Stomach smooth muscle (tissue), 2 donors: ENCODE results near the gene KRTAP6-1.

Experiments used
- H3K27ac ChIP-seq: one replicate; pipeline ENCODE4 v1.7.0; 2013; ENCODE audit warnings: mild to moderate bottlenecking, low read length, inconsistent platforms
- H3K27me3 ChIP-seq, 2 donors: one replicate each; pipeline ENCODE4 v1.7.0; 2013; ENCODE audit warnings: low read length in 2 of 2; ENCODE audit not compliant: insufficient read depth in 2 of 2, control insufficient read depth in 1 of 2
- H3K36me3 ChIP-seq, 2 donors: one replicate each; pipeline ENCODE4 v1.7.0; 2013; ENCODE audit warnings: low read length in 2 of 2; ENCODE audit not compliant: control insufficient read depth in 2 of 2, insufficient read depth in 2 of 2
- H3K4me1 ChIP-seq: one replicate; pipeline ENCODE4 v1.7.0; 2013; ENCODE audit warnings: low read length; ENCODE audit not compliant: control insufficient read depth, insufficient read depth
- H3K4me3 ChIP-seq, 2 donors: one replicate each; pipeline ENCODE4 v1.7.0; 2013; ENCODE audit warnings: low read length in 2 of 2
- H3K9ac ChIP-seq, 2 donors: one replicate each; pipeline ENCODE4 v1.7.0; 2013; ENCODE audit warnings: low read length in 2 of 2, mild to moderate bottlenecking in 1 of 2
- H3K9me3 ChIP-seq, 2 donors: one replicate each; pipeline ENCODE4 v1.7.0; 2013; ENCODE audit warnings: low read length in 2 of 2; ENCODE audit not compliant: control insufficient read depth in 2 of 2
- donor health status: healthy.
- donor health status: Pancreatic carcinoma.

The KRTAP6-1 gene

DNA sequence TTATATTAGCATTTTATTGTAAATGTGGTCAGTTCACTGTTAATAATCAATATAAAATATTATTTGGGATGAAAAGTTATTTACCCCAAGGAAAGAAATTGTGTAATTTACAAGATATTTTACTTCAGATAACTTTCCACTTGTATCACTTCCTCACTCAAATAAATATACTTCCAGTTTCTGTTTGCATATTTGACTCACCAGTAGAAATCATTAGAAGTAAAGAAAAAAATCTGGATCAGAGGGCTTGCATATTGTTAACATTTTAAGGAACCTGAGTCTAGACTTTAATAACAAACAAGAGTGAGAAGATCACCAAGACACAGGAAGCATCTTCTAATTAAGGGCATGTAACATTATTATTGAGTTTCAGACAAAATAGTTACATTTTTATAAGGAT, 6.3 kb upstream of the KRTAP6-1 start:
- Histone ChIP-seq H3K9me3 (no peaks in the 10 kb centered on the region), H3K4me3 (no peak overlapping the region), H3K27ac (no peak overlapping the region), H3K36me3 (no peaks in the 10 kb centered on the region), H3K9ac (no peak overlapping the region), H3K4me1 (no peaks in the 10 kb centered on the region), H3K27me3 (no peaks in the 10 kb centered on the region)

GRCh38 chr21:30616125-30616524, 2.4 kb upstream of the KRTAP6-1 start, which contains the start of gene KRTAP20-1:
Gene KRTAP20-1 (plus strand): TSS chr21:30616425. CDS start chr21:30616455, 30 bp downstream.
- no peak within 1 kb of the TSS for H3K4me3 ChIP-seq
- H3K36me3 ChIP-seq, result no peaks in the 10 kb centered on the region
- H3K27ac ChIP-seq, result no peak within 1 kb of the TSS
- no peak within 1 kb of the TSS for H3K9ac ChIP-seq
- no peaks in the 10 kb centered on the region for H3K4me1 ChIP-seq
- H3K27me3 ChIP-seq, result no peaks in the 10 kb centered on the region
- no peaks in the 10 kb centered on the region for H3K9me3 ChIP-seq

GRCh38 chr21:30615199-30615598, 1.5 kb upstream of the KRTAP6-1 start:
- Histone ChIP-seq H3K9ac (no peak overlapping the region), H3K9me3 (no peaks in the 10 kb centered on the region), H3K4me3 (no peak overlapping the region), H3K27me3 (no peaks in the 10 kb centered on the region), H3K4me1 (no peaks in the 10 kb centered on the region), H3K27ac (no peak overlapping the region), H3K36me3 (no peaks in the 10 kb centered on the region)

GRCh38 chr21:30612132-30612531, 1.6 kb downstream of the KRTAP6-1 start:
- Histone ChIP-seq H3K4me3 (no peak overlapping the region), H3K27me3 (no peaks in the 10 kb centered on the region)

GRCh38 chr21:30605968-30606367, 7.8 kb downstream of the KRTAP6-1 start:
- H3K4me1 ChIP-seq, result no peaks in the 10 kb centered on the region
- H3K27ac ChIP-seq, result no peak overlapping the region
- no peak overlapping the region for H3K9ac ChIP-seq
- H3K4me3 ChIP-seq, result no peak overlapping the region
- no peaks in the 10 kb centered on the region for H3K9me3 ChIP-seq
- H3K27me3 ChIP-seq, result no peaks in the 10 kb centered on the region
- no peaks in the 10 kb centered on the region for H3K36me3 ChIP-seq

More at GRCh38 chr21:30612132-30612531, 1.6 kb downstream of the KRTAP6-1 start:
- H3K9ac ChIP-seq, result no peak overlapping the region
- H3K27ac ChIP-seq, result no peak overlapping the region
- no peaks in the 10 kb centered on the region for H3K9me3 ChIP-seq
- H3K36me3 ChIP-seq, result no peaks in the 10 kb centered on the region
- no peaks in the 10 kb centered on the region for H3K4me1 ChIP-seq

DNA sequence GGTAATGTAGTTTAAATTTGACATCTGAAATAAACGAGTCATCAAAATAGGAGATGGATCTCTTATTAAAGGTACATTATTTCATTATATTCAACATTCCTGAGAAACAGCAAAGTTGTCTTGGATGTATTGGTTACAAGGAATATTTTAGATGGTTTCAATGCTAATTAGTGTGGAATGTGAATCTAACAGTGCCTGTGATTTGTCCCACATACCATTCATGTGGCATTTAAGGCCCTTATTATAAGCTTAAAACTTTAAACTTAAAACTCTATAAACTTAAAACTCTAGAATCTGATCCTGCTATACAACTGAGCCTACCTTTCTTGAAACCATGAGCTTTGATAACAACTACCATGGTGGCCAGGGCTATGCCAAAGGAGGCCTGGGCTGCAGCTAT, 12.9 kb downstream of the KRTAP6-1 start, which contains the start of gene KRTAP22-1:
Gene KRTAP22-1 (plus strand): TSS at position 301 of the 400 bp plus-strand sequence.
- Histone ChIP-seq H3K9me3 (no peaks in the 10 kb centered on the region), H3K27ac (no peak within 1 kb of the TSS), H3K9ac (no peak within 1 kb of the TSS), H3K27me3 (no peaks in the 10 kb centered on the region), H3K4me1 (no peaks in the 10 kb centered on the region), H3K36me3 (no peaks in the 10 kb centered on the region), H3K4me3 (no peak within 1 kb of the TSS)

GRCh38 chr21:30598802-30599201, 14.9 kb downstream of the KRTAP6-1 start, which contains the start of gene KRTAP6-2:
Gene KRTAP6-2 (minus strand): TSS chr21:30598902. CDS start chr21:30598874, 28 bp downstream.
- H3K9ac ChIP-seq, result no peak within 1 kb of the TSS

GRCh38 chr21:30592140-30592539, 21.6 kb downstream of the KRTAP6-1 start, which contains the start of gene KRTAP6-3:
Gene KRTAP6-3 (plus strand): TSS chr21:30592440. CDS start chr21:30592446, 6 bp downstream.
- H3K27ac ChIP-seq, result no peak within 1 kb of the TSS
- no peaks in the 10 kb centered on the region for H3K9me3 ChIP-seq
- no peaks in the 10 kb centered on the region for H3K36me3 ChIP-seq
- H3K27me3 ChIP-seq, result no peaks in the 10 kb centered on the region
- no peaks in the 10 kb centered on the region for H3K4me1 ChIP-seq
- H3K4me3 ChIP-seq, result no peak within 1 kb of the TSS
- no peak within 1 kb of the TSS for H3K9ac ChIP-seq

More at GRCh38 chr21:30598802-30599201, 14.9 kb downstream of the KRTAP6-1 start, which contains the start of gene KRTAP6-2:
- Histone ChIP-seq H3K4me3 (no peak within 1 kb of the TSS), H3K27ac (no peak within 1 kb of the TSS), H3K36me3 (no peaks in the 10 kb centered on the region), H3K4me1 (no peaks in the 10 kb centered on the region), H3K9me3 (no peaks in the 10 kb centered on the region), H3K27me3 (no peaks in the 10 kb centered on the region)

- Histone ChIP-seq H3K9ac (no peak within 1 kb of the TSS), H3K36me3 (no peaks in the 10 kb centered on the region), H3K27ac (no peak within 1 kb of the TSS), H3K4me1 (no peaks in the 10 kb centered on the region), H3K9me3 (no peaks in the 10 kb centered on the region), H3K27me3 (no peaks in the 10 kb centered on the region), H3K4me3 (no peak within 1 kb of the TSS)
Observed at GRCh38 chr21:30590297-30590696, 23.4 kb downstream of the KRTAP6-1 start, which contains the start of gene KRTAP22-2. Gene KRTAP22-2 (minus strand): TSS chr21:30590397.

DNA sequence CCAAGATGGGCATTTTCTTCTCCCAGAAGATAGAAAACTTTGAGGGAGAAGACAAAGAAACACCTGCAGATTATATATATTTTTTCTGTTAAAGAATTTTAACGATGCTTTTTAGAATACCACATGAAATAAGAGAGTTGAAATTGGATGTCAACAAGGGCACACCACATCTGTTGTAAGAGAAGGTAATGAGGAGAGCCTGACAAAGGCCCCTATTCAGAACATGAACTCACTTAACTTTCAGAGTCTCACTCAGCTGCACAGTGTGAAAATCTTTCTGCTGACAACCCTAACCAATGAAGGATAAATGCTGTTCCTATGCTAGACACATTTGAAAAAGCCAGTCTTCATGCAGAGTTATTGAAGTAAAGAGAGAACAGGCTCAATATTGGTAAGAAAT, 30.9 kb downstream of the KRTAP6-1 start:
- H3K9me3 ChIP-seq, result no peaks in the 10 kb centered on the region
- H3K9ac ChIP-seq, result no peak overlapping the region

DNA sequence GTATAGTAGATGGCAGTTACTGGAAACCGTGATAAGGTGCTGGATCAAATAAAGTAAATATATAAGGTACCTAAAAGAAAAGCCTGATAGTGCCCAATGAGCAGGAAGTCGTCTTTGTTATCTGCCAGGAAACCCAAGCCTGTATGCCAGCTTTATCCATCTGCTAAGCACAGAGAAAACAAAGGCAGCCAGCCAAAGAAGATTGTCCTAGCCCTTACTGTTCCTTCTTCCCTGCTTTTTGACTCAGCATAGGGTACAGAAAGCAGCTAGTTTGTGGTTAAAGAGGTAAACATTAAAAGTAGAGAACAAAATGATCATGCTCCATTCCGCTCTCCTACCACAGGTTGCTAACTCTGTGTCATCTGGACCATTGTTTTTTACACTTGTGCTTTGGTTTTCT, 33.6 kb downstream of the KRTAP6-1 start:
- H3K9me3 ChIP-seq, result no peaks in the 10 kb centered on the region
- H3K27me3 ChIP-seq, result no peaks in the 10 kb centered on the region
- no peak overlapping the region for H3K4me3 ChIP-seq
- no peak overlapping the region for H3K27ac ChIP-seq
- H3K36me3 ChIP-seq, result no peaks in the 10 kb centered on the region
- H3K9ac ChIP-seq, result no peak overlapping the region
- no peaks in the 10 kb centered on the region for H3K4me1 ChIP-seq

More for the DNA sequence above, 30.9 kb downstream of the KRTAP6-1 start:
- H3K4me1 ChIP-seq, result no peaks in the 10 kb centered on the region
- H3K27me3 ChIP-seq, result no peaks in the 10 kb centered on the region
- no peaks in the 10 kb centered on the region for H3K36me3 ChIP-seq
- H3K4me3 ChIP-seq, result no peak overlapping the region
- H3K27ac ChIP-seq, result no peak overlapping the region
